Endothelial cell of umbilical vein (primary cell): ENCODE results near the gene PIGW.

Source experiments
- CTCF ChIP-seq, 2 donors: IDR thresholded peaks; 1 replicate in 1 of 2; 2 replicates in 1 of 2; pipeline ENCODE4 v1.5.1; 2011; ENCODE audit warnings: low read length in 2 of 2, mild to moderate bottlenecking in 2 of 2, moderate library complexity in 2 of 2, control low read depth in 1 of 2, inconsistent platforms in 1 of 2, low read depth in 1 of 2; ENCODE audit not compliant: insufficient read depth in 1 of 2; ENCODE audit errors: extremely low read depth in 1 of 2
- EZH2 ChIP-seq: IDR thresholded peaks from 2 replicates; pipeline ENCODE4 v1.6.1; 2012; ENCODE audit warnings: borderline replicate concordance, low read depth, mild to moderate bottlenecking, moderate library complexity, low read length, inconsistent platforms; ENCODE audit not compliant: severe bottlenecking
- GATA2 ChIP-seq: IDR thresholded peaks from 2 replicates; pipeline ENCODE4 v1.7.0; 2011; ENCODE audit warnings: low read depth, mild to moderate bottlenecking, moderate library complexity, mixed read lengths, low read length; ENCODE audit not compliant: insufficient read length, insufficient read depth
- MAX ChIP-seq: IDR thresholded peaks from 2 replicates; pipeline ENCODE4 v1.6.1; 2011; ENCODE audit not compliant: insufficient read depth, insufficient read length
- MYC ChIP-seq: IDR thresholded peaks from one replicate; pipeline ENCODE4 v1.6.1; 2011; ENCODE audit warnings: mild to moderate bottlenecking, low read depth, low read length
- POLR2A ChIP-seq: IDR thresholded peaks from 2 replicates; pipeline ENCODE4 v1.6.1; 2012; ENCODE audit warnings: low read depth, mild to moderate bottlenecking, control low read depth, low read length
- POLR2AphosphoS5 ChIP-seq: IDR thresholded peaks from 2 replicates; pipeline ENCODE4 v1.6.1; 2012; ENCODE audit warnings: low read depth, mild to moderate bottlenecking, control low read depth, low read length, moderate library complexity; ENCODE audit not compliant: insufficient read depth

GRCh38 chr17:36498155-36498554 is 36.6 kb upstream of the PIGW start:
- no peak for TF ChIP-seq CTCF (IDR thresholded peaks at IDR 0.05; ENCODE audit: extremely low read depth in 1 of 2, insufficient read depth in 1 of 2, low read depth in 1 of 2, low read length in 2 of 2)
- TF ChIP-seq EZH2 = no peak
- TF ChIP-seq POLR2A = no peak
- TF ChIP-seq GATA2 = no peak
- no peak for TF ChIP-seq POLR2AphosphoS5
- no peak for TF ChIP-seq MYC
- no peak for TF ChIP-seq MAX
